Chondrocyte (in vitro differentiated cells): Measurements from ENCODE around the gene RXFP1. TPM values are rescaled to one million over a fixed set of nuclear protein-coding genes. Genes with fewer than 3 reads are reported as not detected.

Source experiments
- DNase-seq: peaks from one replicate; pipeline ENCODE4 v3.0.0; 2021; ENCODE audit warnings: mixed read lengths, low spot score
- H3K27ac Mint-ChIP-seq: one replicate; pipeline ENCODE4 v1.8.0; 2021; ENCODE audit warnings: mild to moderate bottlenecking, moderate library complexity, mixed read lengths; ENCODE audit not compliant: unreplicated experiment
- H3K27me3 Mint-ChIP-seq: 2 replicates; pipeline ENCODE4 v1.8.0; 2021; ENCODE audit warnings: low read depth, mixed read lengths
- H3K36me3 Mint-ChIP-seq: 2 replicates; pipeline ENCODE4 v1.8.0; 2021; ENCODE audit warnings: low read depth, mixed read lengths
- H3K4me1 Mint-ChIP-seq: 2 replicates; pipeline ENCODE4 v1.8.0; 2021; ENCODE audit warnings: low read depth, mild to moderate bottlenecking, mixed read lengths
- H3K4me3 Mint-ChIP-seq: one replicate; pipeline ENCODE4 v1.8.0; 2021; ENCODE audit warnings: mild to moderate bottlenecking, moderate library complexity, mixed read lengths; ENCODE audit not compliant: unreplicated experiment
- H3K9me3 Mint-ChIP-seq: 2 replicates; pipeline ENCODE4 v1.8.0; 2021; ENCODE audit warnings: low read depth, mixed read lengths
- total RNA-seq: library from RNA; stranded (reverse); gene quantifications from 3 replicates; pipeline ENCODE4 v1.2.1, GENCODE V29; 2021
- TF ChIP-seq, protein P1 (sequence below): fragments of 200-600 bp; sonication (generic); IDR thresholded peaks from 2 replicates; pipeline ENCODE4 v1.5.0; 2021; ENCODE audit warnings: antibody characterized with exemption, mild to moderate bottlenecking, moderate library complexity

Gene RXFP1
- total RNA-seq, 1 donor from 2014 or later, result not detected

- H3K4me1 Mint-ChIP-seq, result no peaks in the 10 kb centered on the region
- peaks cover 5% of the 10 kb centered on the region for H3K9me3 Mint-ChIP-seq
- H3K27ac Mint-ChIP-seq, result no peak overlapping the region
- H3K4me3 Mint-ChIP-seq, result no peak overlapping the region
- H3K36me3 Mint-ChIP-seq, result no peaks in the 10 kb centered on the region
- peaks cover 20% of the 10 kb centered on the region for H3K27me3 Mint-ChIP-seq
- TF ChIP-seq, protein P1, sequence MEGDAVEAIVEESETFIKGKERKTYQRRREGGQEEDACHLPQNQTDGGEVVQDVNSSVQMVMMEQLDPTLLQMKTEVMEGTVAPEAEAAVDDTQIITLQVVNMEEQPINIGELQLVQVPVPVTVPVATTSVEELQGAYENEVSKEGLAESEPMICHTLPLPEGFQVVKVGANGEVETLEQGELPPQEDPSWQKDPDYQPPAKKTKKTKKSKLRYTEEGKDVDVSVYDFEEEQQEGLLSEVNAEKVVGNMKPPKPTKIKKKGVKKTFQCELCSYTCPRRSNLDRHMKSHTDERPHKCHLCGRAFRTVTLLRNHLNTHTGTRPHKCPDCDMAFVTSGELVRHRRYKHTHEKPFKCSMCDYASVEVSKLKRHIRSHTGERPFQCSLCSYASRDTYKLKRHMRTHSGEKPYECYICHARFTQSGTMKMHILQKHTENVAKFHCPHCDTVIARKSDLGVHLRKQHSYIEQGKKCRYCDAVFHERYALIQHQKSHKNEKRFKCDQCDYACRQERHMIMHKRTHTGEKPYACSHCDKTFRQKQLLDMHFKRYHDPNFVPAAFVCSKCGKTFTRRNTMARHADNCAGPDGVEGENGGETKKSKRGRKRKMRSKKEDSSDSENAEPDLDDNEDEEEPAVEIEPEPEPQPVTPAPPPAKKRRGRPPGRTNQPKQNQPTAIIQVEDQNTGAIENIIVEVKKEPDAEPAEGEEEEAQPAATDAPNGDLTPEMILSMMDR, result peak; percentile 57
- no peak for DNase-seq
Measured at GRCh38 chr4:158496030-158496741, 25.5 kb upstream of the RXFP1 start.

DNA sequence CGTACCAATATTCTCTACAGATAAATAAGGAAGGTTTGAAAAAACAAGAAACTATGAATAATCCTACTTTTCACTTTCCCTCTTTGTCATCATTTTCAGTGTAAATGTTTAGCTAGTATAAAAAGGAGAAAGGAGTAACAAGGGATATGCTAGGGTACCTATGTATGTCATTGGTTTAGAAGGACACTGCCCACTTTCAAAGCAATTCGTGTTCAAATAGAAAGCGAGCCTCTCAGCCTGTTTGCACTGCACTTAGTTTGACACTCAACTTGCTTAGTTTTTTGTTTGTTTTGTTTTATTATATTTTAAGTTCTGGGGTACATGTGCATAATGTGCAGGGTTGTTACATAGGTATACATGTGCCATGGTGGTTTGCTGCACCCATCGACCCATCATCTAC, 21.6 kb upstream of the RXFP1 start:
- Mint-ChIP-seq H3K36me3 (peaks cover 1% of the 10 kb centered on the region), H3K4me3 (no peak overlapping the region), H3K9me3 (peaks cover 21% of the 10 kb centered on the region), H3K27ac (no peak overlapping the region), H3K4me1 (no peaks in the 10 kb centered on the region), H3K27me3 (peaks cover 18% of the 10 kb centered on the region)
- no peak for DNase-seq
- TF ChIP-seq, protein P1, result no peak

GRCh38 chr4:158513256-158513655, 8.4 kb upstream of the RXFP1 start:
- TF ChIP-seq, protein P1, result no peak
- Mint-ChIP-seq H3K4me1 (no peaks in the 10 kb centered on the region), H3K27me3 (peaks cover 13% of the 10 kb centered on the region), H3K27ac (no peak overlapping the region), H3K9me3 (no peaks in the 10 kb centered on the region), H3K36me3 (no peaks in the 10 kb centered on the region), H3K4me3 (no peak overlapping the region)
- no peak for DNase-seq

DNA sequence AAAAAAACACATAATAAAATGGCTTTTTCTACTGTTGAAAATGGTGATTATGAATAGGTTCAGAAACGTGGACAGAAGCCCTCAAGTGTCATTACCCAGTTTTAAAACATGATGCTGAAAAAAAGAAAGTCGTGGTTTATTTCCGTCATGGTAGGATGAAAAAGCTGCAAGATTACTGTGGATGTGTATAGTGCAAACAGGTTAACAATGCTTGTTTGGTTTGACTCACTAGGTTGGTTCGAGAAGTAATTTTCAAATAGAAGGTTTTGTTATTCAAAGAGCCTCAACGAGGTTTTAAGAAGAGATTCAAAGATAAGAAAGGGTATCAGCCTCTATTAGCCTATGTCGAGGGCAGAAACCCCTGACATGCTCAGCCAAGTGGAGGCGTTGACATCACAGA, 2.5 kb upstream of the RXFP1 start:
- TF ChIP-seq, protein P1, result no peak
- H3K36me3 Mint-ChIP-seq, result no peaks in the 10 kb centered on the region
- no peak overlapping the region for H3K4me3 Mint-ChIP-seq
- H3K27me3 Mint-ChIP-seq, result peaks cover 20% of the 10 kb centered on the region
- no peaks in the 10 kb centered on the region for H3K4me1 Mint-ChIP-seq
- no peaks in the 10 kb centered on the region for H3K9me3 Mint-ChIP-seq
- H3K27ac Mint-ChIP-seq, result no peak overlapping the region
- no peak for DNase-seq

GRCh38 chr4:158523990-158524535, 2.4 kb downstream of the RXFP1 start:
- Mint-ChIP-seq H3K4me1 (no peaks in the 10 kb centered on the region), H3K27me3 (peaks cover 28% of the 10 kb centered on the region), H3K9me3 (no peaks in the 10 kb centered on the region), H3K27ac (no peak overlapping the region), H3K36me3 (no peaks in the 10 kb centered on the region), H3K4me3 (no peak overlapping the region)
- TF ChIP-seq, protein P1, result no peak
- no peak for DNase-seq
